GM18909 (cell line): ENCODE data around the gene MCF2L.

Experiments
- ATAC-seq: cut with Tn5 transposase; IDR thresholded peaks from one replicate; pipeline ENCODE4 v1.9.1; 2021; ENCODE audit warnings: mild to moderate bottlenecking; ENCODE audit not compliant: unreplicated experiment, poor library complexity

The MCF2L gene

GRCh38 chr13:112942689-112943308, 26.2 kb upstream of the MCF2L start:
- ATAC-seq = peak; percentile 96

GRCh38 chr13:112943309-112944125, 25.5 kb upstream of the MCF2L start:
- peak; percentile 34 for ATAC-seq

DNA sequence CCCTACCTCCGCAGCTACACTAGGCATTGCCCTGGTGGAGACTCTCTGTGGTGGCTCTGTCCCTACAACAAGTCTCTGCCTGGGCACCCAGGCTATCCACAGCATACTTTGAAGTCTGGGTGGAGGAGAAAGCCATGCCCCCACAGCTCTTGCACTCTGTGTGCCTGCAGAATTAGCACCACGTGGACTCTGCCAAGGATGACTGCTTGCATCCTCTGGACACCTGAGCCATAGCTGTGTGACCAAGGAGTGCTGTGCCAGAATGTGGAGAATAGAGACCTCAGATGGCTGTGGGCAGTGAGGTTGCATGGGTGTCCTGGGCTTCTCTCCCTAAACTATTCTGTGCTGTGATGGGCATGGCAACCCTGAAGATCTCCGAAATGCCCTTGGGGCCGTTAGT, 21.2 kb upstream of the MCF2L start:
- ATAC-seq = no peak

DNA sequence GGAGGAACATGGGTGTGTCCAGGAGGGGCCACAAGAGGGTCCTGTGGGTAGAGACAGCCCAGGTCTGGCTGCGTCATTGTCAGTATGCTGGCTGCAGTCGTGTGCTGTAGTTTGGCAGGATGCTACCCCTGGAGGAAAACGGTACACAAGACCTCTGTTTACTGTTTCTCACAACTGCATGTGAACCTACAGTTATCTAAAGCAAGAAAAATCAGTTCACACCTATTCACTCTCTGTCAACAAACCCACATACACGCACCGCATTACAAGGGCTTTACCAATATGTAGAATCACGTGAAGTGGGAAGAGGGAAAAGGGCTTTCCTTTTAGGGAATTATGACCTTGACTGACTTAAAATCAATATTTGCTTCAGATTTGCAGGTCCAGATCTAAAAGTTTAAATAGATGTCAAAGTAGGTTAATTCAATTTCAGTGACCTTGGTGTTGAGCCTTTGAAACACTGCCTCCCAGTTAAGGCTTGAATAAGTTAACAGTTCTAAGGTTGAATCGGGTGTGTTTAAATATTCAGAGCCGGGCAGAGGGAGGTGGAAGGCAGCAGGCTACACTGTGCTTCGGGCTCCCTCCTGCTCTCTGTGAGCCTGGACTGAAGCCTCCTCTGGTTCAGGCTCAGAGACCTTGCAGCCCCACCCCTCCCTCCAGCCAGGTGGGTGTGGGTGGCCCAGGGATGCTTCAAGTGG, 17.2 kb upstream of the MCF2L start:
- no peak for ATAC-seq

DNA sequence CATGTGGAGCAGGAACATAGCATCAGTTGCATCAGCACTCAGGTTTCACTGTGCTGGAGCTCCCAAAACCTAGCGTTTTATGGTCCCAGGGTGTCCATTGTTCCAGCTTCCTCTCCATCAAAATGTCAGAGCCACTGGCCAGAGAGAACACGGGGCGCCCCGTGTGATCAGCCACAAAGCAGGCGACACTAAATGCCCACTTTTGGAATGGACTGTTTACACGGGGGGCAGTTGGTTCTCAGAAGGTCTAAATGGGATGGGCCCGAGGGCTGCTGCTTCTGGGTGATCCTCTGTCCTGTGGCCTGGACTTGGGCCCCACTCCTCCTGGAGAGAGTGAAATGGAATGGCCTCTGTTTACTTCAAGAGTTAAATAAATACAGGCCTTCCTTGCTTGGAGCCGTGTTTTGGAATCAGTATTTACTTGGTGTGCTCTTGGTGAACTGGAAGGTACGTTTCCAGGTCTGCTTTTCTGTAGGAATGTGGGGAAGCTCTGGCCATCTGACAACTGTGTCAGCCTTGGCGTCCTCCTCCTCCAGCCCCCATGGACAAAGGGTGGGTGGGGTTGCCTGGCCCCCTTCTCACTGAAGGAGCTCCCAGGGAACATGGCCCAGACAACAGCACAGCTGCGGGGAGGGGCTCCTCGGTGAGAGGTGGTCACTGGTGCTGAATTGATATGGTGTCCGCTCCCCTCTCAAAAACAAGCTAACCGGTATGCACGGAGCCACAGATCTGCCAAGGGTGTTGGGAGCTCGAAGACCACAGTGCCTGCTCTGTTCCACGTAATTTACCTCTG, 16.1 kb upstream of the MCF2L start:
- ATAC-seq = no peak

GRCh38 chr13:112953591-112954487, 15.2 kb upstream of the MCF2L start:
- no peak for ATAC-seq

DNA sequence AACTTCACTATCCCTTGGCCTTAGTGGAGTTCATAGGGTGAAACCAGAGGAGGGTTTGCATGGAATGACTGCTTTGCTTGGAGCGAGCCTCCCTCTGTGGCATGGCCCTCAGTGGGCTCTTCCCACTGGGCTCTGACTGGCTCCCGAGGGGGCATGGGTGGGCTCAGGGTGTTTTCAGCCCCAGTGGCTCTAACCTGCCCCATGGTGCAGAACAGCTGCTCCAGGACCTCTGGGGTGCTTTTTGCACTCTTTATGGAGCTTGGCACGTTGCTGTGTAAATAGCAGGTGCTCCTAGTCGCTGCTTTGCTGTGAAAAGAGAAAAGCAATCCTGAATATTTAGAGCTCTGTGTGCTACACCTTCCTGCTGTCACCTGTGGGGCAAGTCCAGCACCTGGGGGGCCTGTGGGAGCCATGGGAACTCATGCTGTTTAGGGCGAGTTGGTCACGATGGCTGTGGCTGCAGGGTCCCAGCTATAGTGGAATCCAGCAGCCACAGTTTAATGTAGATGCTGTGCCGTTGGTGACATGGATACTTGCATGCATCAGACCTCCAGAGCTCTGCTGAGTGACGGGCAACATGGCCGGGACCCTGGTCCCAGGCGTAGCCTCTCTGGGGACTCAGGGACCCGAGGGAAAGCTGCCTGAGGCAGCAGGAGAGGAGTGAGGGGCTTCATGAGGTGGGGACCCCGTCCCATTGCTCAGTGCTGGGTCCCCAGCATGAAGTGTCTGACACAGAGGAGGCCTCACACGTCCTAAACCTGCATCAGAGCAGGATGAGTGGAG, 14.3 kb upstream of the MCF2L start:
- ATAC-seq = no peak

GRCh38 chr13:112955271-112955937, 13.6 kb upstream of the MCF2L start:
- no peak for ATAC-seq

DNA sequence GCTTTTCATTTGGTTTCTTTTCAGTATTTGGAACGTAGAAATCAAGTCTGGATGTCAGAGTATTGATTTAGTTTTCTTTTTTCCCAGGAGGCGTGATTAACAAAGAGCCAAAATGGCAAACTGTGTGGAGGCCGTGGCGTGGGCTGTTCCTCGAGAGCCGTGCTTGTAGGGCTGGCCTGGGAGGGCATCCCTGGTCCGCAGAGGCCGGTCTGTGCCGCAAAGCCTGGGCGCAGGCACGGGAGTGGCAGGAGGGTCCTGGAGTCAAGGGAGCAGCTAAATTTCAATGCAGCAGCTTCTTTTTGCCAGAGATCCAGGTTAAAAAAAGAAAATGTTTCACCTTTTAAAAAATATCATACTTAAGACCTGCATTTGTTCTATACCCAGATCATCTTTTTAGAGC, 13.1 kb upstream of the MCF2L start:
- ATAC-seq = no peak

DNA sequence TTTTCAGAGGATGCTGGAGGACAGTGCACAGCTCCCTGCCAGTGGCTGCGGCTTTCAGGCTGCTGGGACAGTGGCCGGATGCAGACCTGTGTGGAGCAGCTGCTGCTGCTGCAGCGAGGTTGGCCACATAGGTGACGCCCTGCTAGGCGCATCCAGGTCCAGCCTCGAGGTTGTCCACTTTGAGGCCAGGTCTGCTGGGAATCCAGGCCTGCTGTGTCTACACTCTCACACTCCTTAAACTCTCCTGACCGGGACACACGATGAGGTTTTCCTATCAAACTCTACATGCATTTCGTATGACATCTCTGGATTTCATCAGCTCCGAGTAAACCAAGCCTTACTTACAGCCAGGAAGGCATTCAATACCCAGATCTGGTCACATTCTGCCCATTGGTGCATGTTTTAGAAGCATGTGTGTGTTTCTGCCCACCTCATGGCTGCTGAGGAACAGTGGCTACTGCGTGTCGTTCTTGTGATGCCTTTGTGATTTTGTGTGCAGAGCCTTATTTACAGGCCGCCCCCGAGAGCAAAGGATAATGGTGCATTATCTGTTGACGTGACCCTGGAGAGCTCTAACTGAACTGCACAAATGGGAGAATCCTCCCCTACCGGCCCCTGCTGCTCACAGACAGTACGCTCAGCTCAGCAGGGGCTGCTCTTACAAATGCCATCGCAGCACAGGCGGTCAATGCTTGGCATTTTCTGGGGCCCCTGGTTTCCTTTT, 12.3 kb upstream of the MCF2L start:
- no peak for ATAC-seq

DNA sequence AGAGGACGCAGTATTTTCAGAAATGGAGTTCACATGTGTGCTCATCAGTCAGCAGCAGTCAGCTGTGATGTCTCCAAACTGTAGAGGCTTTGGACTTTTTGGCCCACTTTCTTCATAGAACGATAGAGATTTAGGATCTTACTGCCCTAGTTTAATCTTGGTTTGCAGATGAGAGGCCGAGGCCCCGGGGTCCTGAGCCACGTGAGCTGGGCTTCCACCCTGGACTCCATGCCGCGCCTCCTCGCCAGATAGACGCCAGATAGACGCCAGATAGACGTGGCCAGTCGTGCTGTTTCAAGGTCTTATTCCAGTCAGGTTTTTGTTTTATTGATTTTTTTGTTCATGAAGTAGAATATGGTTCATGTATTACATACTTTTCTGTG, 11.7 kb upstream of the MCF2L start:
- ATAC-seq = no peak

DNA sequence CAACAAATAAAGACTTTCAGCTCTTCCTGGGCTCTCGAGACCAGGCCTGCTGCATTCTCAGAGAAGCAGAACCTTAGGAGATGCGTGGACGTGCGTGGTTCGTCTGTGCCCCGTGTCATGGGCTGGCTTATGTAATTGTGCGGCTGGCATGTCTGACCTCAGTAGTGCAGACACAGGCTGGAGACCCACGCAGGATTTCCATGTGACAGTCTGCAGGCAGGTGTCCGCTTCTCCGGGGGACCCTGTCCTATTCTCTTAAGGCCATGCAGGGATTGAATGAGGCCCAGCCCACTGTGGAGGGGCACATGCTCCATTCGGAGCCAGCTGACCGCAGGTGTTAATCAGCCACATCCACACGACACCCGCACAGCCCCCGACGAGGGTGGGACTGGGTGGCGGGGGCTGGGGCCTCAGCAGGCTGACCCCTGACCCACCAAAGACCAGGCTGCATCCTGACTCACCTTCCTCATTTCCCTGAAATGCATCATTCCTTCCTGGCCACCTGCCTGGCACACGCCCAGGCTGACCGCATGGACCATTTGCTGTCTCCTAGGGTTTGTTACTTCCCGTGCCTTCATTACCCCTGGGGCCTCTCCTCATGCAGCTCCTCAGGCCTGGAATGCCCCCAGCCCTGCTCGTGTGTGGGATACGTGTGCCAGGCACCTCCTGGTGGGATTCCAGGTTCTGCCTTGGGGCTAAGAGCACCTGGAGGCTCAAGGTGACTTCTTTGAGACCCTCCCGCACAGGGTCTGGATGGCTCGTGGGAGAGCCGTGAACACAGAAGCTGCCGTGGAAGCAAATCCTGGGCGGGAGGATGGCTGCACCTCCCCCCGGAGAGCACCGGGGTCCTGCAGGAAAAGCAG, 10.7 kb upstream of the MCF2L start:
- ATAC-seq = no peak

DNA sequence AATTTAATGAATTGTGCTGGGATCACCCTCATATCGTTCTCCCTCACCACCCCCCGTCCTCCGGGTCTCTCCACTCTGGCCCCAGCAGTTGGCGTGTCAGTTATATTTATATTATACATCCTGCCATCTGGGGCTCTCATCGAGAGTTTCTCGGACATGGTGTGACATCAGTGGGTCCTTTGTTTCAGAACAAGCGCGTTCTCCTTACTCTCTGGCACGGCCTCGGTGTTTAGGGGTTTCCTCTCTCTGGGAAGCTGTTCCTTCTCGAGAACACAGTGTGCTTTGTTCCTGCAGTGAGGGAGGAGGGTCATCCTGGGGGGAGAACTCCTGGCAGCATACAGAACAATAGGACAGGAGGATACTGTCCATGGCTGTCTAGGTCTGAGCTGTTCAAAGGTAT, 9.8 kb upstream of the MCF2L start:
- ATAC-seq = no peak

DNA sequence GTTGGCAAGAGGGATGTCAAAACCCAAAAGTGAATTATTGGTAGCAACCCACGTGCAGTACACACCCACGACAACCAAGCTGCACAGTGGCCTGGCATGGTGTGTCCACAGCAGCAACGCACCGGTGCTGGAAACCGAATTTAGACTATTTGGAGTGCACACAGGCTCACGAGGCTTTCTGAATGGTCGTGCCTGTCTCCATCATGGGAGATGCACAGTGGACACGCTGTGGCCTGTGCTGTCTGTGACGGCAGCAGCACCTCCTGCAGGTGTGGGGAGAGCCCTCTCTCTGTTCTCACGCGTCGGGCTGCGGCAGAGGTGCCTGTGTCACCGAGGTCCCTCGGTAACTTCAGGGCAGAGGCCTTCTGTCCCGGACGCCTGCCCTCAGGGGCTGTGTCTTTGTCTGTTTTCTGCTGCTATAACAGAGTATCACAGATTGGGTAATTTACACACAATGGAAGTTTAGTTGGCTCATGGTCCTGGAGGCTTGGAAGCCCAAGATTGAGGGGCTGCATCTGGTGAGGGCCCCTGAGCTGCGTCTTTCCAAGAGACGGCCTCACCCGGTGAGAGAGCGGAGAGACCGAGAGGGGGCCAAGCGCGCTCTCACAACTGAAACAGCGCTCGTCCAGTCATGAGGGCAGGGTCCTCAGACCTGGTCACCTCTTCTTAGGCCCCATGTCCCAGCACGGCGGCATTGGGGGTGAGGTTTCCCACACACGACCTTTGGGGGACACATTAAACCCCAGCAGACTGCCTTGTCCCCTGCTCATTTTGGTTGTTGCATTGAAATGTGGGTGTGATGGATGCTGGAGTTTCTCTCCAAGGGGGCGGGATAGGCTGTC, 9.1 kb upstream of the MCF2L start:
- ATAC-seq = no peak

GRCh38 chr13:112960706-112961105, 8.3 kb upstream of the MCF2L start:
- no peak for ATAC-seq
